Neutrophil (primary cell): ENCODE measurements around the gene RAB43.

ENCODE experiments used
- H3K27ac ChIP-seq: fragments of 200-600 bp; sonication (generic); 2 replicates; pipeline ENCODE4 v1.5.1; 2016; ENCODE audit warnings: mild to moderate bottlenecking, moderate library complexity
- H3K27me3 ChIP-seq: fragments of 200-600 bp; sonication (generic); 2 replicates; pipeline ENCODE4 v1.6.0; 2016; ENCODE audit warnings: mild to moderate bottlenecking
- H3K36me3 ChIP-seq: fragments of 200-600 bp; sonication (generic); 2 replicates; pipeline ENCODE4 v1.5.1; 2017
- H3K4me1 ChIP-seq, 2 experiments: fragments of 200-600 bp in 1 of 2; sonication (generic) in 1 of 2; 1 replicate in 1 of 2; 2 replicates in 1 of 2; pipeline versions ENCODE4 v1.5.1 to v1.6.1; 2013 to 2016; ENCODE audit warnings: low read depth in 1 of 2, low read length in 1 of 2, mild to moderate bottlenecking in 1 of 2, moderate library complexity in 1 of 2; ENCODE audit not compliant: control insufficient read depth in 1 of 2, insufficient read depth in 1 of 2
- H3K4me3 ChIP-seq, 2 experiments: fragments of 200-600 bp in 1 of 2; sonication (generic) in 1 of 2; 1 replicate in 1 of 2; 2 replicates in 1 of 2; pipeline ENCODE4 v1.5.1; 2013 to 2016; ENCODE audit warnings: low read depth in 1 of 2, low read length in 1 of 2, mild to moderate bottlenecking in 1 of 2, moderate library complexity in 1 of 2
- H3K9me3 ChIP-seq: fragments of 200-600 bp; sonication (generic); 2 replicates; pipeline ENCODE4 v1.5.1; 2016
- TF ChIP-seq, protein P1 (sequence below): fragments of 200-600 bp; sonication (generic); IDR thresholded peaks from 2 replicates; pipeline ENCODE4 v1.5.1; 2016; ENCODE audit warnings: antibody characterized with exemption

RAB43 gene

DNA sequence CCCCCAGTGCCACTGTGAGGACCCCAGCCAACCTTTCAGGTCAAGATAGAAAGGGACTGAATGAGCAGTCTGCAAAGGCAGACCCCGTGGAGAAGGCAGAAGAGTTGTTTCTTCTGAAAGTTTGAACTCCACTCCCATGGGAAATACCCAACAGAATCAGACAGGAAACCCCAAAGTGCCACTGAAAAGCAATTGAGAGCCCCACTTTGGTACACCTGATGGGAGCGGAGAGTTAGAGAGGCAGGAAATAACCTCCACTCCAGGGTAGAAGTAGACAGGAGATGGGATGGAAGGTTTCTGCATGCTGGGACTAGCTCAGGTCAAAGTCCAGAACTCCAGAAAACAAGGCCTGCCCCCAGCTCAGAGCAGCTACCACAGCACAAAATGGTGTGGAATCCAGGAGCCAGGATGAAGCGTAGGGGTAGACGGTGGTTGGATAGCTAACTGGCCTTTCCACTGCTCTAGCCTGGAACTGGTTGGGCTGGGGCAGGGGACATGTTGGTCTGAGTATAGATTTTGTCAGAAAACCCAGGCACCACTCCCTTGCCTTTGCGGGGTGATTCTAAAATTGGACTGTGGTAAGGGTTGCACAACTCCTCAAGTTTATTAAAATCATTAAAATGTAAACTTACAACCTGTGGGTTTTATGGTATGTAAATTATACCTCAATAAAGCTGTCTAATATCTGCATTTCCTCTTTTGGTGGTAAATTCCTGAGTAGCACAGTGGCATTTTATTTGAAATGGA lies 1.9 kb upstream of the RAB43 start:
- no peak overlapping the region for H3K4me3 ChIP-seq
- peaks cover 20 to 22% of the 10 kb centered on the region in 2 experiments for H3K4me1 ChIP-seq
- peaks cover 26% of the 10 kb centered on the region for H3K36me3 ChIP-seq
- TF ChIP-seq, protein P1, sequence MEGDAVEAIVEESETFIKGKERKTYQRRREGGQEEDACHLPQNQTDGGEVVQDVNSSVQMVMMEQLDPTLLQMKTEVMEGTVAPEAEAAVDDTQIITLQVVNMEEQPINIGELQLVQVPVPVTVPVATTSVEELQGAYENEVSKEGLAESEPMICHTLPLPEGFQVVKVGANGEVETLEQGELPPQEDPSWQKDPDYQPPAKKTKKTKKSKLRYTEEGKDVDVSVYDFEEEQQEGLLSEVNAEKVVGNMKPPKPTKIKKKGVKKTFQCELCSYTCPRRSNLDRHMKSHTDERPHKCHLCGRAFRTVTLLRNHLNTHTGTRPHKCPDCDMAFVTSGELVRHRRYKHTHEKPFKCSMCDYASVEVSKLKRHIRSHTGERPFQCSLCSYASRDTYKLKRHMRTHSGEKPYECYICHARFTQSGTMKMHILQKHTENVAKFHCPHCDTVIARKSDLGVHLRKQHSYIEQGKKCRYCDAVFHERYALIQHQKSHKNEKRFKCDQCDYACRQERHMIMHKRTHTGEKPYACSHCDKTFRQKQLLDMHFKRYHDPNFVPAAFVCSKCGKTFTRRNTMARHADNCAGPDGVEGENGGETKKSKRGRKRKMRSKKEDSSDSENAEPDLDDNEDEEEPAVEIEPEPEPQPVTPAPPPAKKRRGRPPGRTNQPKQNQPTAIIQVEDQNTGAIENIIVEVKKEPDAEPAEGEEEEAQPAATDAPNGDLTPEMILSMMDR, result no peak
- no peaks in the 10 kb centered on the region for H3K9me3 ChIP-seq
- no peaks in the 10 kb centered on the region for H3K27me3 ChIP-seq
- peak overlapping the region; percentile 97 for H3K27ac ChIP-seq

DNA sequence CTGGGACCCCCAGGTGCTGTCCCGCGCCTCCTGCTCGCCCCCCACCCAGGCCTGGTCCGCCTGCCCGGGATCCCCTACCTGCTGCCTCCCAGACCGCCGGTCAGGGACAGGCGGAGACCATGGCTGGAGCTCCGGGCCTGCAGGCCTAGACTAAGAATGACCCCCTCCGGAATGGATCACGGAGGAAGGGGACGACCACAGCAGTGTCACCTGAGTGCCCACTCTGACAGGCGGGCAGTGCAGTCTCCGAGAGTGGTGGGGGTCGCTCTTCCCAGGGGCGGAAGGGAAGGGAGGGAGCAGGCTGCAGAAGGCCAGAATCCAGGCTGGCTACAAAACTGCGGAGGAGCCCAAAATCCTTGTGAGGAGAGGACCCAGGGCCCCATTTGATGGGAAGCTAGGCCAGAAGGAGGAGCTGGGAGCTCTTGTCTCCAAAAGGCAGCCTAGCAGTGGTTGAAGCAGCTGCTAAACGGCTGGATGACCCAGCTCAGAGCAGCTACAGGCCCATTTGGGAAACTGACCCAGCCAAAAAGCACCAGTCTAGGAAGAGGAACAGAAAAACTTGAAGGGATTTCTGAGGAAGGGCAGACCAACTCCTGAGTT lies 908 bp upstream of the RAB43 start:
- H3K9me3 ChIP-seq, result no peaks in the 10 kb centered on the region
- TF ChIP-seq, protein P1, result no peak
- H3K4me1 ChIP-seq, result peaks cover 28 to 31% of the 10 kb centered on the region in 2 experiments
- peak overlapping the region in 1 of 2 experiments; percentile 82 for H3K4me3 ChIP-seq
- H3K36me3 ChIP-seq, result peaks cover 26% of the 10 kb centered on the region
- peak overlapping the region; percentile 97 for H3K27ac ChIP-seq
- no peaks in the 10 kb centered on the region for H3K27me3 ChIP-seq

DNA sequence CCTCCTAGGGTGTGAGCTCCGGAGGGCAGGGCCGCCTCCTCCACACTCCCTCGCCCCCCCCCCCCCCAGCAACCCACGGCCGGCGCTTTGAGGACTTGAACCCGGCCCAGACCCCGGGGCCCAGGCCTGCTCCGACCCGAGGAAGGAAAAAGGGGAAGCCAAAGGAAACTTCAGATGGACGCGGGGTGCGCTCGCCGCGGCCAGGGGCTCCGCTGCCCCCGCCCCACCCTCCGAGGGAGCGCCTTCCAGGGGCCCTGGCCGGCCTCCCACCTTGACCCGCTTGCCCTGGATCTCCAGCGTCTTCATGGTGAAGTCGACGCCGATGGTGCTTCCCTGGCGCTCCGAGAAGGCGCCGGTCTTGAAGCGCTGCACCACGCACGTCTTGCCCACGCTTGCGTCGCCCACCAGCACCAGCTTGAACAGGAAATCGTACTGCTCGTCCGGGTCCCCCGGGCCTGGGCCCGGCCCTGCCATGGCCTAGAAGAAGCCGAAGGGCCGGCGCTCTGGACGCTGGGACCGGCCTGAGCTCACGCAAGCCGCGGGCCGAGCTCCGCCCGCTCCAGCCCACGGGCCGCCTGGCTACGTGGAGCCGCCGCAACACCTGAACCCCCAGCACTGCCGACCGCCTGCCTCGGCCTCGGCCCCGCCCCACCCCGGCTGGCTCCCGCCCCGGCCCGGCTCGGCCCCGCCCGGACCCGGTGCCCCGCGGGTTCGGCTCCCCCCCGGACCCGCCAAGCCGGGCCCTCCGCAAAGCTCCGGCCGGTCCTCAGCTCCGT lies 400 bp downstream of the RAB43 start:
- Histone ChIP-seq H3K4me1 (peaks cover 37 to 41% of the 10 kb centered on the region in 2 experiments), H3K9me3 (no peaks in the 10 kb centered on the region), H3K27me3 (no peaks in the 10 kb centered on the region), H3K27ac (peak overlapping the region; percentile 97), H3K36me3 (peaks cover 19% of the 10 kb centered on the region), H3K4me3 (peak overlapping the region; percentile 82 to 90)
- TF ChIP-seq, protein P1, result no peak

DNA sequence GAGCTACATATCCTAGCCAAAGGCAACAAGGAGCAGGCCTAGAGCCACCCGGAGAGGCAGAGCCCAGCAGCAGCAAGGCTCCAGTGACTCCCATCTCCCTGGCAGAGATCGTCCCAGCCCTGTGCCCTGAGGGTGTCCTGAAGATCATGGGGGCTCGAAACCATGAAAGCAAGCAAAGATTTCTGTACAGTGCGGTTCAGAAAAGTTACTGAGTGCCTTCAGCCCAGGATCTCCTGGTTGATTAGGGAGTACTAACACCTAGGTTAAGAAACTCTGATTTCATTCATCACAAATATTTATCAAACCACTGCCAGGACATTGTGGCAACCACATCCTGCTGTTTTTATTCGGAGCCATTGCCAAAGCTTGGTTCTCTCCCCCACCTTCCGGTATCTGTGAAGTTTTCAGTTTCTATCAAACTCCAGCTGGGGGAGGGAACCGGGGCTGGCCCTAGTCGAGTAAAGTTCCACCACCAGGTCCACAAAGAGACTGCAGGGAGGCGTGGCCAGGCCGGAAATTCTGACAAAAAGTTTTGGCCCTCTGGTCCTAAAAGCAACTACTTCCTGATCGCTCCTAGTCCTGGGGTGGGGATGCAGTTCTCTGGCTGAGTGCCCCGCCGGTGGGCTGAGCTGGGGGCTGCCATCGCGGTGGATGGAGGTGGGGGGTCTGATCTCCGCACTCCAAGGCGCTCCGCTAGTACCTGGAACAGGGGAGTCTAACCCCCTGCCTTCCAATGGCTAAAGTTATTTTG lies 1.2 kb downstream of the RAB43 start:
- H3K4me1 ChIP-seq, result peaks cover 43 to 48% of the 10 kb centered on the region in 2 experiments
- TF ChIP-seq, protein P1, result peak; percentile 85
- H3K4me3 ChIP-seq, result peak overlapping the region; percentile 82 to 90
- peaks cover 25% of the 10 kb centered on the region for H3K36me3 ChIP-seq
- no peaks in the 10 kb centered on the region for H3K9me3 ChIP-seq
- peak overlapping the region; percentile 97 for H3K27ac ChIP-seq
- no peaks in the 10 kb centered on the region for H3K27me3 ChIP-seq
